ENCODE results near the gene ABCA1. TPM values are rescaled to one million over a fixed set of nuclear protein-coding genes. Genes with fewer than 3 reads are reported as not detected.

Gene ABCA1
- total and polyA plus RNA-seq, 2 of the 13 experiments (the other 11 are each of a cell fraction or from before 2014, with no cell fraction given), result 26.8 to 63.8 TPM

GRCh38 chr9:104747565-104748358, 180.2 kb downstream of the ABCA1 start, which contains the start of gene NIPSNAP3A (continued):
- TF ChIP-seq HNF4G (IDR thresholded peaks at IDR 0.05; ENCODE audit: borderline replicate concordance, low read depth, low read length) (0 out of 2 replicates have a peak, but pooled peaks have one; percentile 4), HNF4G (CRISPR knock-in tag; IDR thresholded peaks at IDR 0.05; ENCODE audit: borderline replicate concordance, low read depth) (no peak; the same call in 1 of the 2 replicates), ZNF703 (CRISPR knock-in tag; IDR thresholded peaks at IDR 0.05; ENCODE audit: borderline replicate concordance) (no peak), ZNF776 (CRISPR knock-in tag; IDR thresholded peaks at IDR 0.05) (no peak), ZNF770 (CRISPR knock-in tag; IDR thresholded peaks at IDR 0.05) (no peak), FOXA3 (CRISPR knock-in tag; IDR thresholded peaks at IDR 0.05) (no peak), SOX13 (IDR thresholded peaks at IDR 0.05) (no peak), SOX13 (CRISPR knock-in tag; conservative IDR thresholded peaks at IDR 0.05 in 1 of 2, IDR thresholded peaks at IDR 0.05 in 1 of 2) (no peak), GABPA (IDR thresholded peaks at IDR 0.05; ENCODE audit: low read depth, low read length) (no peak), GABPA (CRISPR knock-in tag; IDR thresholded peaks at IDR 0.05; ENCODE audit: low read depth) (no peak), AKNA (CRISPR knock-in tag; IDR thresholded peaks at IDR 0.05; ENCODE audit: borderline replicate concordance) (no peak), TAF15 (IDR thresholded peaks at IDR 0.05; ENCODE audit: low read depth, low read length, poor library complexity, severe bottlenecking) (no peak), ZSCAN20 (CRISPR knock-in tag; IDR thresholded peaks at IDR 0.05; ENCODE audit: borderline replicate concordance) (peak; percentile 70; the same call in 1 of the 2 replicates), FOSL1 (CRISPR knock-in tag; IDR thresholded peaks at IDR 0.05; ENCODE audit: borderline replicate concordance) (no peak), HNF4A (CRISPR knock-in tag; IDR thresholded peaks at IDR 0.05) (no peak; the same call in 1 of the 2 replicates), ZFYVE20 (CRISPR knock-in tag; IDR thresholded peaks at IDR 0.05; ENCODE audit: borderline replicate concordance, low read depth) (no peak), PATZ1 (CRISPR knock-in tag; IDR thresholded peaks at IDR 0.05) (peak; percentile 28; the same call in 1 of the 2 replicates), ZNF512 (CRISPR knock-in tag; IDR thresholded peaks at IDR 0.05) (no peak)
